Memory B cell (primary cell): Measurements from ENCODE around the gene C5orf24.
A peak's percentile ranks its signal among the peaks of the same experiment; 100 is the strongest.

Experiments used
- ATAC-seq: fragments of 150-1000 bp; cut with Tn5 transposase; 2 replicates; pipeline ENCODE4 v1.10.0; 2021; ENCODE audit warnings: low read depth, mild to moderate bottlenecking, moderate library complexity
- DNase-seq, 2 donors: peaks; one replicate each; pipeline ENCODE4 v3.0.0; 2022; ENCODE audit warnings: low spot score in 2 of 2
- H3K27ac Mint-ChIP-seq: one replicate; pipeline ENCODE4 v1.8.0; 2022; ENCODE audit warnings: mild to moderate bottlenecking, moderate library complexity, mixed read lengths
- H3K27me3 Mint-ChIP-seq: one replicate; pipeline ENCODE4 v1.8.0; 2022; ENCODE audit warnings: mixed read lengths
- H3K36me3 Mint-ChIP-seq: one replicate; pipeline ENCODE4 v1.8.0; 2022; ENCODE audit warnings: mild to moderate bottlenecking, mixed read lengths
- H3K4me1 Mint-ChIP-seq: one replicate; pipeline ENCODE4 v1.8.0; 2022; ENCODE audit warnings: mixed read lengths
- H3K4me3 Mint-ChIP-seq: one replicate; pipeline ENCODE4 v1.8.0; 2022; ENCODE audit warnings: mild to moderate bottlenecking, moderate library complexity, mixed read lengths
- H3K9me3 Mint-ChIP-seq: one replicate; pipeline ENCODE4 v1.8.0; 2022; ENCODE audit warnings: mixed read lengths

The C5orf24 gene

DNA sequence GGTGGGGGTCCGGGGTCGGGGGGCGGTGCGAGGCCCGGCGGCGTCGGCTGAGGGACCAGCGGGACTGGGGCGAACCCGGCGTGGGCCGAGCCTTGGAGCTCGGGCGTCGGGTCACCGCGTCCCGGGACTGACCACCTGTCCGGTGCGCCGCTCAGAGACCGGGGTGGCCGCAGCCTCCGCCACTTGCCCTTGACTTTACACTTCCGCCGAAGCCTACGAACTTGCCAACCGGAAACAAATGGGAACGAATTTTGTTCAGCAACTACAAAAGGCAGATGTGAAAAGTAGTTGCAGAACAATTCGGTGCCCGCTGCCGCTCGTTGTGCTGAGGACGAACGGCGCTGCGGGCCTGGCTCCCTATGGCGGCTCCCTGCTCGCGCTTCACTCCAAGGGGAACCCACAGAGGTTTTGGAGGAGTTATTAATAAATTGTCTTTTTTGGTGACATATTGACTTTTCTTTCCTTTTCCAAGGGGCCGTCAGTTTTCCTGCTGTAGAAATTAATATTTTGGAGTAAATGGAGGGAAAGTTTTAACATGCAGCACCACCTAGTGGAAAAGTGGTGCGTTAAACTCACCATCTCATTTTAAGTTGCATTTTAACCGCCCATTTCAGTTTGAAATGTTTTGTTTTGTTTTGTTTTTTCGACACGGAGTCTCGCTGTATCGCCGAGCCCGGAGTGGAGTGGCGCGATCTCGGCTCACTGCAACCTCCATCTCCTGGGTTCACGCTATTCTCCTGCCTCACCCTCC, 59.7 kb downstream of the C5orf24 start:
- Mint-ChIP-seq H3K4me3 (peak overlapping the region; percentile 96), H3K9me3 (no peaks in the 10 kb centered on the region), H3K27ac (peak overlapping the region; percentile 99), H3K27me3 (no peaks in the 10 kb centered on the region), H3K36me3 (peaks cover 2% of the 10 kb centered on the region), H3K4me1 (peaks cover 12% of the 10 kb centered on the region)
- ATAC-seq (peak; percentile 18), DNase-seq (peak; percentile 51 to 71)

DNA sequence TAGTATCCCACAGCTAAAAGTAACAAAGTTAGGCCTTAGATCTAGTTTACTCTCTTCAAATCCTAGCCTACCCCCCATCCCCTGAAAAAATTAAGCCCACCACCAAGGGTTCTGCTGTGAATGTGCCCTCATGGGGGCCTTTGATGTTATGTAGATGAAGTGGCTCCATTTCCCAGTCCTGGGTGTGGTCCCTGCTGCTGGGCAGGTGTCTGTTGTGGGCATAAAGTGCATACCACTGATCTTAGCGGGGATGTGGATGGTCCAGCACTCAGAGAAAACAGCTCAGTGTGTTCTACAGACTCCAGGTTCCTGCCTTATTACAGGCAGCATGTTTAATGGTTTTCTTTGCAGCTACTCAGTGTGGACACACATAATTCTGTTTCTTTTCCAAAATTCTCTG, 61.0 kb downstream of the C5orf24 start:
- Mint-ChIP-seq H3K4me1 (peaks cover 9% of the 10 kb centered on the region), H3K27ac (peak overlapping the region; percentile 99), H3K27me3 (no peaks in the 10 kb centered on the region), H3K4me3 (no peak overlapping the region), H3K9me3 (no peaks in the 10 kb centered on the region), H3K36me3 (peaks cover 4% of the 10 kb centered on the region)
- ATAC-seq: no peak
- DNase-seq: no peak
